AG09309 (cell line): ENCODE results near the gene VOPP1.

Source experiments
- DNase-seq: peaks from one replicate; pipeline ENCODE4 v3.0.0-alpha.2; 2010; ENCODE audit warnings: low read depth
- H3K4me3 ChIP-seq: 2 replicates; pipeline ENCODE4 v1.5.1; 2011; ENCODE audit warnings: mild to moderate bottlenecking, low read depth, low read length, moderate library complexity; ENCODE audit not compliant: control insufficient read depth
- CTCF ChIP-seq: IDR thresholded peaks from 2 replicates; pipeline ENCODE4 v1.5.1; 2011; ENCODE audit warnings: mild to moderate bottlenecking, low read depth, low read length, inconsistent platforms; ENCODE audit not compliant: insufficient read depth, control insufficient read depth; ENCODE audit errors: missing control alignments

Gene VOPP1

GRCh38 chr7:55570218-55570873, 2.0 kb downstream of the VOPP1 start:
- TF ChIP-seq CTCF, result no peak
- DNase-seq, result no peak
- H3K4me3 ChIP-seq, result no peak overlapping the region

- DNase-seq, result no peak
- H3K4me3 ChIP-seq, result no peak overlapping the region
- TF ChIP-seq CTCF, result no peak
Measured at GRCh38 chr7:55569797-55570196, 2.5 kb downstream of the VOPP1 start.

- H3K4me3 ChIP-seq, result no peak overlapping the region
- DNase-seq, result no peak
- TF ChIP-seq CTCF, result no peak
Measured at GRCh38 chr7:55569269-55569663, 3.0 kb downstream of the VOPP1 start.

- no peak overlapping the region for H3K4me3 ChIP-seq
- no peak for DNase-seq
- TF ChIP-seq CTCF, result no peak
Measured at GRCh38 chr7:55568613-55569268, 3.6 kb downstream of the VOPP1 start.

GRCh38 chr7:55567571-55567970, 4.7 kb downstream of the VOPP1 start:
- TF ChIP-seq CTCF, result no peak
- H3K4me3 ChIP-seq, result no peak overlapping the region
- DNase-seq, result no peak

- no peak for DNase-seq
- no peak overlapping the region for H3K4me3 ChIP-seq
- no peak for TF ChIP-seq CTCF
Measured at GRCh38 chr7:55565681-55566080, 6.6 kb downstream of the VOPP1 start.
